Activated gamma-delta T cell (primary cell): Measurements from ENCODE around the gene COL11A1.
"Not testable (repeated sequence)": the region's sequence is repeated elsewhere in the genome, so short reads cannot be mapped to it uniquely, and the experiment has no call there.

ENCODE experiments used
- DNase-seq: peaks from one replicate; lab custom pipeline; 2025; lab: John Stamatoyannopoulos, UW

Gene COL11A1

DNA sequence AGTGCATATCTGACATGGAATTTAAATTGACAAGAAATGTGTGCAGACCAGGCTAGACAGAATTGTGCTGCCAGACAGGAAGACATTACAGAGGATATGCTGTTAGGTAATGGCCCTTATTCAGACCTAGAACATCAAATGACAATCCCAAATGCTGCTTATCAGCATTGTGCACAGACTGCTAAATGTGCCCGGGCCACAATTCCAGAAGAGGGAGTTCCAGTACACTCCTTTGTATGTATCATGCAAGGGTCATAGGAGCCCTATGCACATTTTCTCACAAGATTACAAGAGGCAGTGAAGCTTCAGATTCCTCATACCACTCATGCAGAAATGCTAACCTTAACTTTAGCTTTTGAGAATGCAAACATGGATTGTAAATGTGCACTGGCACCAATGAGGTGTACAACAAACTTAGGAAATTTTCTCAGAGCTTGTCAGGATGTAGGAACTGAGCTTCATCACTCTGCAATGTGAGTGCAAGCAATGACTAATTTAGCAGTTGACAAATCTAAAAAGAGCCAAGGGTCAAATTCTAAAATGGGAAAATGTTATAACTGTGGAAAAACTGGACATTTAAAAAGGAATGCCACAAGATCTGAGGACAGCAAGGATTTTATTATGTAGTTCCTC, 273.5 kb downstream of the COL11A1 start:
- no peak for DNase-seq

- DNase-seq, result no peak
Measured at GRCh38 chr1:102833151-102833550, 275.2 kb downstream of the COL11A1 start.

GRCh38 chr1:102826706-102827105, 281.6 kb downstream of the COL11A1 start:
- not testable (repeated sequence) for DNase-seq
